T47D (cell line): ENCODE results near the gene CCR5.

ENCODE experiments used
- DNase-seq, 2 experiments: peaks; one replicate each; pipeline versions ENCODE4 v3.0.0 to v3.0.0-alpha.2; 2011 to 2012; ENCODE audit warnings: low read depth in 1 of 2, low spot score in 1 of 2
- JUND ChIP-seq: IDR thresholded peaks from 2 replicates; pipeline ENCODE4 v1.6.1; 2012; ENCODE audit warnings: low read depth
- in situ Hi-C: cut with HindIII; loops from 2 replicates; pipeline ENCODE4 v1.10.0; 2016; ENCODE audit warnings: low sequenced_read_pairs, low pct_unique_long_range_greater_than_20kb

CCR5 gene

DNA sequence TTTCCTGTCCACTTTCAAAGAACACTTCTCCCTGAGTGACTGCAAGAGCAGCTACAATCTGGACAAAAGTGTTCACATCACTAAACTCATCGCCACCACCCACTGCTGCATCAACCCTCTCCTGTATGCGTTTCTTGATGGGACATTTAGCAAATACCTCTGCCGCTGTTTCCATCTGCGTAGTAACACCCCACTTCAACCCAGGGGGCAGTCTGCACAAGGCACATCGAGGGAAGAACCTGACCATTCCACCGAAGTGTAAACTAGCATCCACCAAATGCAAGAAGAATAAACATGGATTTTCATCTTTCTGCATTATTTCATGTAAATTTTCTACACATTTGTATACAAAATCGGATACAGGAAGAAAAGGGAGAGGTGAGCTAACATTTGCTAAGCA is 38.1 kb downstream of the CCR5 start:
- DNase-seq: no peak
- TF ChIP-seq JUND: no peak
- in situ Hi-C loops: no loop called here

DNA sequence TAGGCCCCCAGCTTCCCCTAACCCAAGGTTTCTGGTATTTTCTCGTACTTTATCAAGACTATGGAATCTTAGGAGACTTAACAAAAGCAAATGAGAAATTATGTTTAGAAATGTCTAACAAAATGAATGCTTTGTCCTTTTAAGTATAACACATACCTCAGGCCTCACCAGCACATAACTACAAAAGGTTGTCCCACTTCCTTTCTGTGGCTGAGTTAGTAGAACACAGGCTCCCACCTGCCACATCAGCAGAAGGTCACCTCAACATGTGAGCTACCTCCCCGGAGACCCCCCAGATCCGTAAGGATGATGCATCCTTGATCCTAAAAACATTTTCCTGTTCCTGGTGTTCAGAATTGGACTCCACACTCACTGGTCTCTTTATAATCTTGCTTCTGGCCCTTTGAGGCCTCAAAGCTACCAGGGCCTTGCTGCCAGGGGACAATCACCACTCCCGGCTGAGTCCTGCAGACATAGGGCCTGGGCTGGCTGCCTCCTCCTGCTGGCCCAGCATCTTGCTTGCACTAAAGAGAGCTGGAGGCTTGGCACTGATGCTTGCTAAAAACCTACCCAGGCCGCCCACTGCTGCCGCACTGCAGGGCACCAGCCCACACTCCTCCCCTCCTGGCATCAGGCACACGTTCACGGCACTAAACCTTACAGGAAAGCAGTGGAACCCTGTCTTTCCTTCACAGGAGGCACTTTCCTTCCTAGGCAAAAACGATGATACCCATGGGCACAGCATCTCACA is 39.2 kb downstream of the CCR5 start:
- in situ Hi-C loops: no loop called here
- no peak for TF ChIP-seq JUND
- no peak for DNase-seq

DNA sequence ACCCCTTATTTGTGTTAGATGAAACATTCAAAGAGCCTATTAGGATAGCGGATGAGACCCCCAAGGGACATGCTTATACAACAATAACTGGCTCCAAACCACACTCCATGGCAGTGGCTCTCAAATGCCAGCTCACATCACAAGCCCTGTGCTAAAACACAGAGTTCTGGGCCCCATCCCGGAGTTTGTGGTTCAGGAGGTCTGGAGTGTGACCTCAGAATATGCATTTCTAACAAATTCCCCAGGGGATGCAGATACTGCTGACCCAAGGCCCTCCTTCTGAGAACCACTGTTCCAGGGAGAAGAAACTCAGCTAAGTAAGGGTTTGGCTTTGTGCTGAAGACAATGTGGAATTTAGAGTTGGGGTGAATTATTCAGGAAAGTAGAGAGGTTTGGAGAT is 39.9 kb downstream of the CCR5 start:
- DNase-seq: no peak
- TF ChIP-seq JUND: no peak
- in situ Hi-C loops: no loop called here

DNA sequence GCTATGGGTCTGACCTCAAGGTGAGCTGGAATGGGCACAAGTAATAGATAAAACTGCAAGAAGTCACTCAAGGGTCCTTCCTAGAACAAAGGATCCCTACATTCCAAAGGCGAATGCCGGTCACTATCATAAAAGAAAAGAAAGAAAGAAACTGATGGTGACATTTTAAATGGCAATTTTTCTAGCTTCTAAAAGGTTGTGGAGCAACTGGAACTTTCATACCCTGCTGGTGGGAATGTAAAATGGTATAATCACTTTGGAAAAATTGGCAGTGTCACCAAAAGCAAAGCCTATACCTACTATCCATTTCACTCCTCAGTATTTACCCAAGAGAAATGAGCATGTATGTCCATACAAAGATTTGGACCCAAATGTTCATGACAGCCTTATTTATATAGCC is 40.5 kb downstream of the CCR5 start:
- no peak for TF ChIP-seq JUND
- in situ Hi-C loops: no loop called here
- no peak for DNase-seq

DNA sequence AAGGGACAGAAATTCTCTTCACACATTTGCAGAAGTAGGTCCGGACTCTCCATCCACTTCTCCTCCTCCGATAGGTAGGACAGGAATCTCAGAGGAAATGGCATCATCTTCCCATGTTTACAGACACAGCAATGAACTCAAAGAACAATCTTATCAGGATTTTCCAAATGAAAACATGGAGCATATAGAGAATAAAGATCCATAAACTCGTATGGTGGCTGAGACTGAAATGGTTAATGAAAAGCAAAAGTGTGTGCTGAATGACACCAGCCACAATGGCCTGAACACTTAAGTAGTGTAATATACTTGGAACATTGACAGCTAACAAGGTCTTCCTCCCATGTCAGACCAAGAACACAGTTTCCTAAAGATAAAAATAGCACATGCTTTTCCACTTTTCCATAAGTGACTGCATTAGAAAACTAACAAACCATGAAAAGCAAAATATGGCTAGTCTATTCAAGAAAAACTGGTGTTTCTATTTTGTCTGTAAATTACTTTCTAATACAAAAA is 42.1 kb downstream of the CCR5 start:
- TF ChIP-seq JUND: no peak
- in situ Hi-C loops: no loop called here
- no peak for DNase-seq

DNA sequence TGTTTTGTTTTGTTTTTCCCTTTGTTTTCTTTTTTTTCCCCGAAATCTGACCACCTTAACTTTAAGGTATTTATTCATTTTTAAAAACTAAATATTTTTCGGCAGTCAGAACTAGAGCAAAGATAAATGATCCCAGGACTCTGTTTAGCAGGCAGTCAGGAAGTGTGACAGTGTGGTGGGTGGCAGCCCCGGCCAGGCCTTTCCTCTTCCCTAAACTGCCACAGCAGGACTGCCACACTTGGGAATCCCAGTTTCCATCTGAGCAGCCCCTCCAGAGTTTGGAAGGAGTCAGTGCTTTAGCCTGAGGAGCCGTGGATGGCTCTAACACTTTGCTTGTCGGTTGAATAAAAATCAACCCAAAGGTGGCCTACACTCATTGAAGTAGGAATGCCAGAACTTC is 43.2 kb downstream of the CCR5 start:
- in situ Hi-C loops: no loop called here
- no peak for DNase-seq
- no peak for TF ChIP-seq JUND

DNA sequence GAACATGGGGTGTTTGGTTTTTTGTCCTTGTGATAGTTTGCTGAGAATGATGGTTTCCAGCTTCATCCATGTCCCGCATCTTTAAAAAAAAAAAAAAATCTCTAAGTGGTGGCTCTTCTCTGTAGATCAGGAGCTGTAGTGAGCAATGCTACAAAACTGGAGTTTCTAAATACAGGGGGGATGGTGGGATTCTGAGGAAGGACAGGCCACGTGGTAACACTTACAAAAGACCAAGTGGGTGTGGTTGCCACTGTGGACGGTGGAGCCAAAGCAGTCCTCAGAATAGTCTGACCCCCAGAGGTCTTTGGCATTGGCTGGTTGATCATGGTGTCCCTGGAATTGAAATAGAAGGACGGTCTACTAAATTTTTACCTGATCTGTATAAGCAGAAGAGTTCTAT is 44.0 kb downstream of the CCR5 start:
- in situ Hi-C loops: no loop called here
- DNase-seq: no peak
- no peak for TF ChIP-seq JUND

DNA sequence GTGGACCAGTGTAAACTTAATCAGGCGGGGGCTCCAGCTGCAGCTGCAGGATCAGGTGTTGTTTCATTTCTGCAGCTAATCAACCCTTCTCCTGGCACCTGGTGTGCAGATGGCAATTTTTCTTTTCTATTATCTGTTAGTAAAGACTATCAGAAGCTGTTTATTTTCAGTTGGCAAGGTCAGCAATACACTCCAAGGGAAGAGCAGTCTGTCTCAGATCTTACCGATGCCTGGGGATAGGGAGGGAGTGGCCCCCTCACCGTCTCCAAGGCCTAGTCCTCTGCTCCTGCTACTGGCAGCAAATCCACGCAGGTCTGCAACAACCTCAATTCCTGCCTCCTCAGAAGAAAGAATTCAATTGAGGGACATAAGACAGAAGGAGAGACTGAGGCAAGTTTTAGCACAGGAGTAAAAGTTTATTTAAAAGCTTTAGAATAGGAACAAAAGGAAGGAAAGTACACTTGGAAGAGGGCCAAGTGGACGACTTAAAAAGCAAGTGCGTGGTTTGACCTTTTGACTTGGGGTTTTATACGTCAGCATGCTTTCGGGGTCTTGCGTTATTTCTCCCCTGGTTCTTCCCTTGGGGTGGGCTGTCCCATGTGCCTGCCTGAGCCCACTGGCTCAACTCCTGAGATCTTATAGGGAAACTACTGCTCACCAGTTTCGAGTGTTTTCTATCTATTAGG is 45.5 kb downstream of the CCR5 start:
- in situ Hi-C loops: no loop called here
- TF ChIP-seq JUND: no peak
- DNase-seq: no peak

DNA sequence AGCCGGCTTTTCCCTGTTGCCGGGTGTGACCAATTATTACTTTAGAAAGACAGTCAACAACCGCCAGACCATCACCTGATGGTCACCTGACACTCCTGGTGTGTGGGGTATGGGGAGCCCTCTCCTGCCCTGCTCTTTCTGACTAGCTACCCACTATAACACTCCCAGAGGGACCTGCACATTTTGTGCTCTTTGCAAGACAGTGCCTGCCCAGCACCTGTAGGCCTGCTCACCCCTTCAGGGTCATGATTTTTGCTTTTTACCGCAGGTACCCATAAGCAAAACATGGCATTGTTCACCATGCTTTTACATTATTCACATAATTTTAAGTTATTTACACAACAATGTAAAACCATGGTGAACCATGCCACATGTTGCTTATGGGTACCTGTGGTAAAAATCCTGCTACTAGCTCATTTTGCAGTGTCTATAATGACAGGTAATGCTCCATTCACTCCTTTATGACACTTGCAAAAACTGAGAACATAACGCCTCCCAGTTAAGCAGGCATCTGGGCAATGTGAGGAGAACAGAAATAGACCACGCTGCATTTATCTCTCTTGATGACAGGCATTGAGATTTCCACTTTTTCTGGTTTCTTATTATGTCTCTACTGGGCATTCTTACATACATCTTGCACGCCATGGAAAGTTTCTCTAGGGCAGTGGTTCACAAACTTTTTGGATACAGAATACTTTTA is 46.2 kb downstream of the CCR5 start:
- no peak for TF ChIP-seq JUND
- no peak for DNase-seq
- in situ Hi-C loops: no loop called here

DNA sequence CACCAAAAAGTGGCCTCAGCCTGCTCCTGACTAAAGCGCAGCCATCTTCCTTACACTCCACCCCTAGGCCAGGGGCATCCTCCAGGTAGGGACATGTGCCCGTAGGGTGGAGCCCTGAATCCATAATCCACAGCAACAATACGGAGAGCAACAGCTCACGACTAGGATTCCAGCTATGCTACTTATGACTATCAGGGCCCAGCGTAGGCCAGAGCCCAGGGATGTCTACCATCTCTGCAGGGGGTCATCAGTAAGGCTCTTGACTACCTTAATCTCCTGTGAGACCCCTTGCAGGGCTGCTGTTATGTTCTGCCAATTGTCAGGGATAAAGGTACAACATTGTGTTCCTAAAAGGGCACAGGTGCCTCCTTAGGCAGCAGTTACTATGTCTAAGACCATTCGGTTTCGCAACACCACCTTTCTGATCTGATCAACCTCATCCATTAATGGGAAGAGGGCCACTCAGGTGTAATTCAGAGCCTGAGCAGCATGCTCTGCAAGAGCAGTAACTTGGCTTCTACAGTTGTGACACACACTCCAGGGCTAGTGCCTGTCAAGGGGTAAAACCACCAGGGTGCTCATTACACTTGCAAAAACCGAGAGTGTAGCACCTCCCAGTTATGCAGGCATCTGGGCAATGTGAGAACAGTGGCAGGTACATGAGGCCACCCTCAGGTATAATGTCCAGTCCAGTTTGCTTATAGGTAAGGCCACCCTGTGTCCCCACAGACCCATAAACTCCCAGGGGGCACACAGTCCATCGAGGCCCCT is 47.3 kb downstream of the CCR5 start:
- no peak for DNase-seq
- no peak for TF ChIP-seq JUND
- in situ Hi-C loops: no loop called here

DNA sequence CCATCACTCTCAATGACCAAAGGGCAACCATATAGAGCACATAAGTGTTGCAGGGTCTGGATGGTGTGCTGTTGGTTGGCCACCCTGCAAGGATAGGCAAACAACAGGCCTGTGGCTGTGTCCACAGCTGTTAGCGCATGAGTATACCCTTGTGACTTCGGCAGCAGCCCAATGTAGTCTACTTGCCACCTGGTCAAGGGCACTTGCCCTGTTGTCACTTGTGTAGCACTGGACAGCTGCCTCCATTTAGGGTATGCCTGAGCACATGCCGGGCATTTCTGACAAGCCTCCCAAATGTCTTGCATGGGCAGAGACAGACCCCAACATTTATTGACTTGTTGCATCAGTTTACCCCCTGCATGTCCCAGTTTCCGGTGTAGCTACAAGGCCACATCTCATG is 49.1 kb downstream of the CCR5 start:
- no peak for DNase-seq
- TF ChIP-seq JUND: no peak
- in situ Hi-C loops: no loop called here

DNA sequence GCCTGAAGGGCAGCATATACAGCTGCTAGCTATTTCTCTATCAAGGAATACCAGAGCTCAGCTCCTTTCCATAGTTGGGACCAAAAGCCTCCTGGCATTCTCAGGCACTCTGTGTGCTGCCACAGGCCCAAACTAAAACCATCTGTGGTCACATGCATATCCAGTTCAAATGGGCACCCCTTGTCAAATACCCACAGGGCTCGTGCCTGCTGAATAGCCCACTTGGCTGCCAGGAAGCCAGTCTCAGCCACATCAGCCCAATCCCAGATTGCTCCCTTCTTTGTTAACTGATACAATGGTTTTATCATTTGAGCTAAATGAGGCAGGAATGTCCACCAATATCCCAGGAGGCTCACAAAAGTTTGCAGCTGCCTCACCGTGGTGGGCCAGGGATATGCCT is 50.2 kb downstream of the CCR5 start:
- in situ Hi-C loops: no loop called here
- TF ChIP-seq JUND: no peak

More for the DNA sequence above, 50.2 kb downstream of the CCR5 start:
- no peak for DNase-seq
